Activated naive CD8-positive, alpha-beta T cell (primary cell): ENCODE results near the gene BBS9.

Source experiments
- H3K27ac Mint-ChIP-seq: one replicate; pipeline ENCODE4 v1.8.0; 2021; ENCODE audit warnings: mixed read lengths
- H3K27me3 Mint-ChIP-seq: one replicate; pipeline ENCODE4 v1.8.0; 2021; ENCODE audit warnings: mixed read lengths
- H3K36me3 Mint-ChIP-seq: one replicate; pipeline ENCODE4 v1.8.0; 2021; ENCODE audit warnings: mixed read lengths
- H3K4me1 Mint-ChIP-seq: one replicate; pipeline ENCODE4 v1.8.0; 2021; ENCODE audit warnings: low read depth, mixed read lengths
- H3K4me3 Mint-ChIP-seq: one replicate; pipeline ENCODE4 v1.8.0; 2021; ENCODE audit warnings: mild to moderate bottlenecking, mixed read lengths
- H3K9me3 Mint-ChIP-seq: one replicate; pipeline ENCODE4 v1.8.0; 2021; ENCODE audit warnings: low read depth, mixed read lengths

The BBS9 gene

DNA sequence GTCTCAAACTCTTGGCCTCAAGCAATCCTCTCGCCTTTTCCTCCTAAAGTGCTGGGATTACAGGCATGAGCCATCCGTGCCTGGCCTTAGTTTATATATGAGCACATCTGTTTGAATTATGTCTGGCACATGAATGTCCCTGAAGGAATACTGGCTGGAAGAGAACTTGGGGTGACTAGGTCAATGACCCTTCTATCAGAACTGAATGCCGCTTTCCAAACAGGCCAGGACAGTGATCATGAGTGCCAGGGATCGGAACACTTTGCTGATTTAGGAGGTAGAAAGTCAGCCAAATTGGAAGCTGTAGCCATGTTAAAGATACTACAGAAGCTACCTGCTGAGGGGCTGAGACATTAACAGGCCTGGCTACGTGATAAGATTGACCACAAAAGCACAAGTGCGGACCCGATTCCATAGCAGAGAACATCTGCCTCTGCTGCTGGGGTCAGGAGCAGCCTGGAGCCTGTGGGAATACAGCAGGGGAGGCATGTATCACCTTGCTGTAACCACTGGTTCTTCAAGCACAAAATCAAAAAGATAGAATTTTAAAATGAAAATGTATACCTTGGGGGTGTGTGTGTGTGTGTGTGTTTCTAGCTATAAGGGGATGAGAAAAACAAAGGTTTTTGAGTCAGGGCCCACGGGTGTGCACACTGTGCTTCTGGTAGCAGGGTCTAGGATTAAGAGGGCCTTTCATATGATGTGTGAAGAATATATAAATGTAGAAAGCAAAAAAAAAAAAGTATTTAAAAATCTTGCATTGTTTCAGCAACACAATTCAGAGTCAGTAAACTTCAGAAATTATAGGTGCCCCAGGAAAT is 293.7 kb downstream of the BBS9 start:
- no peak overlapping the region for H3K4me3 Mint-ChIP-seq
- no peaks in the 10 kb centered on the region for H3K27me3 Mint-ChIP-seq
- H3K9me3 Mint-ChIP-seq = no peaks in the 10 kb centered on the region
- no peaks in the 10 kb centered on the region for H3K36me3 Mint-ChIP-seq
- no peak overlapping the region for H3K27ac Mint-ChIP-seq
- H3K4me1 Mint-ChIP-seq = no peaks in the 10 kb centered on the region

GRCh38 chr7:33423646-33424020 is 294.3 kb downstream of the BBS9 start:
- Mint-ChIP-seq H3K4me3 (no peak overlapping the region), H3K27me3 (no peaks in the 10 kb centered on the region), H3K4me1 (no peaks in the 10 kb centered on the region), H3K27ac (no peak overlapping the region), H3K9me3 (no peaks in the 10 kb centered on the region), H3K36me3 (no peaks in the 10 kb centered on the region)

DNA sequence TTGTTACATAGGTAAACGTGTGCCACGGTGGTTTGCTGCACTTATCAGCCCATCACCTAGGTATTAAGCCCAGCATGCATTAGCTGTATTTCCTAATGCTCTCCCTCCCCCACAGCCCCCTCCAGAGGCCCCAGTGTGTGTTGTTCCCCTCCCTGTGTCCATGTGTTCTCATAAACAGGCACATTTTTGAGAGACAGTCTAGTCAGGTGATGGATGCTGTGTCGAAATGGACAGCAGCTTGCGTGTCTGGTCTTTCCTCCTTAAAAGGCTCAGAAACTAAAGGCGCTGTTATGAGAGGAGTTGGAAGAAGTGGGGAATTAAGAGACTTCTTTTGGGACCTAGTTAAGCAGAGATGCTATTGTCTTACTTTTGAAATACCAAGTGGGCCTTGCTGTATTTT is 296.0 kb downstream of the BBS9 start:
- H3K27ac Mint-ChIP-seq = no peak overlapping the region
- no peaks in the 10 kb centered on the region for H3K27me3 Mint-ChIP-seq

GRCh38 chr7:33425929-33426678 is 296.7 kb downstream of the BBS9 start:
- Mint-ChIP-seq H3K9me3 (no peaks in the 10 kb centered on the region), H3K27ac (no peak overlapping the region), H3K36me3 (no peaks in the 10 kb centered on the region), H3K27me3 (no peaks in the 10 kb centered on the region), H3K4me1 (no peaks in the 10 kb centered on the region), H3K4me3 (no peak overlapping the region)

More for the DNA sequence above, 296.0 kb downstream of the BBS9 start:
- no peaks in the 10 kb centered on the region for H3K9me3 Mint-ChIP-seq
- no peaks in the 10 kb centered on the region for H3K36me3 Mint-ChIP-seq
- no peak overlapping the region for H3K4me3 Mint-ChIP-seq
- H3K4me1 Mint-ChIP-seq = no peaks in the 10 kb centered on the region

GRCh38 chr7:33428415-33428814 is 299.1 kb downstream of the BBS9 start:
- Mint-ChIP-seq H3K4me1 (no peaks in the 10 kb centered on the region), H3K27me3 (no peaks in the 10 kb centered on the region), H3K9me3 (no peaks in the 10 kb centered on the region), H3K27ac (no peak overlapping the region), H3K4me3 (no peak overlapping the region), H3K36me3 (peaks cover 5% of the 10 kb centered on the region)

DNA sequence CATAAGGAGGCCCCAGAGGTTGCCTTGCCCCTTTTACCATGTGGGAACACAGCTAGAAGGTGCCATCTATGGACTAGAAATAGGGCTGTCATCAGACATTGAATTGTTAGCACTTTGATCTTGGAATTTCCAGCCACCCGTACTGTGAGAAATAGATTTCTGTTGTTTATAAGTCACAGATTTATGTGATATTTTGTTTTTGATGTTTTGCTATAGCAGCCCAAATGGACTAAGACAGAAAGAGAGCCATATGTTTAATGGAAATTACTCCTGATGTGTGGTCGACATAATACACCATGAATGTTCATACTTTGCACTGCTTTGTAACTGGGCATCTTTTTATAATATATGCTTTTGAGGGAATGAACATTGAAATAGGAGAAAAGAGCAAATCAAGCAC is 302.2 kb downstream of the BBS9 start:
- no peaks in the 10 kb centered on the region for H3K27me3 Mint-ChIP-seq
- peaks cover 13% of the 10 kb centered on the region for H3K36me3 Mint-ChIP-seq
- H3K4me1 Mint-ChIP-seq = no peaks in the 10 kb centered on the region
- no peaks in the 10 kb centered on the region for H3K9me3 Mint-ChIP-seq
- H3K27ac Mint-ChIP-seq = no peak overlapping the region
- no peak overlapping the region for H3K4me3 Mint-ChIP-seq

GRCh38 chr7:33432821-33433220 is 303.5 kb downstream of the BBS9 start:
- no peaks in the 10 kb centered on the region for H3K27me3 Mint-ChIP-seq

GRCh38 chr7:33433357-33433756 is 304.0 kb downstream of the BBS9 start:
- Mint-ChIP-seq H3K4me3 (no peak overlapping the region), H3K4me1 (no peaks in the 10 kb centered on the region), H3K27ac (no peak overlapping the region), H3K9me3 (no peaks in the 10 kb centered on the region), H3K36me3 (peaks cover 19% of the 10 kb centered on the region), H3K27me3 (no peaks in the 10 kb centered on the region)

More at GRCh38 chr7:33432821-33433220, 303.5 kb downstream of the BBS9 start:
- Mint-ChIP-seq H3K27ac (no peak overlapping the region), H3K4me3 (no peak overlapping the region), H3K9me3 (no peaks in the 10 kb centered on the region), H3K36me3 (peaks cover 19% of the 10 kb centered on the region), H3K4me1 (no peaks in the 10 kb centered on the region)

- no peaks in the 10 kb centered on the region for H3K36me3 Mint-ChIP-seq
- H3K27ac Mint-ChIP-seq = no peak overlapping the region
- H3K4me1 Mint-ChIP-seq = peaks cover 17% of the 10 kb centered on the region
- H3K9me3 Mint-ChIP-seq = no peaks in the 10 kb centered on the region
- no peak overlapping the region for H3K4me3 Mint-ChIP-seq
- no peaks in the 10 kb centered on the region for H3K27me3 Mint-ChIP-seq
Measured at GRCh38 chr7:33444511-33444910, 315.1 kb downstream of the BBS9 start.

- Mint-ChIP-seq H3K9me3 (peaks cover 4% of the 10 kb centered on the region), H3K36me3 (peaks cover 11% of the 10 kb centered on the region), H3K4me1 (peaks cover 20% of the 10 kb centered on the region), H3K27me3 (no peaks in the 10 kb centered on the region), H3K27ac (no peak overlapping the region), H3K4me3 (no peak overlapping the region)
Measured at GRCh38 chr7:33446551-33446950, 317.2 kb downstream of the BBS9 start.

DNA sequence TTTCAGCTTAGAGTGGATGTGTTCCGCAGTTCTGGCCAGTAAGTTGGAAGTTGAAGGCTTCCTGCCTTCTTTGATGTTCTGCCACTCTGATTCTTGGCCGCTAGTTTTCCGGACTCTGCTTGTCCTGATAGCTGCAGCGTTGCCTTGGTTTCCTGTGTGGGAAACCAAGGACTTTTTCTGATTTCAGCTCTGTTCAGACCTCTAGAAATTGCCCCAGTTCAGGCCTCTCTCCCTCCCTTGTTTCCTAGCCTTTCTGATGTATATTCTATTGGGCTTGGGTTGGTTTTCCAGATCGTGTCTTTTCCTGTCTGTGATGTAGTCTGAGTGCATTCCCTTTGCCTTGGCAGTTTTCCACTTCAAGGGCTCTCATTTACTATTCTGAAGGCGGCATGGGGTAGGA is 318.7 kb downstream of the BBS9 start:
- Mint-ChIP-seq H3K27ac (no peak overlapping the region), H3K27me3 (no peaks in the 10 kb centered on the region), H3K9me3 (peaks cover 4% of the 10 kb centered on the region)

DNA sequence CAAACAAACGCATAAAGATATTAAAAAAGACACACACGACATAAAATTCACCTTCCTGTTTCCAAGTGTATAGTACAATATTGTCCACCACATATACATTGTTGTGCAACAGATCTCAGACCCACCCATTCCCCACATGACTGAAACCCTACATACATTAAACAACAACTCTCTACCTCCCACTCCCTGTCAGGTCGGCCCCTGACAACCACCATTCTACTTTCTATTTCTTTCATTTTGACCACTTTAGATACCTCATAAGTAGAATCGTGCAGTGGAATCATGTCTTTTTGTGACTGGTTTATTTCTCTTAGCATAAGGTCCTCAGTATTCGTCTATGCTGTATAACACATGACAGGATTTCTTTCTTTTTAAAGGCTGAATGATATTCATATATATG is 320.5 kb downstream of the BBS9 start:
- H3K36me3 Mint-ChIP-seq = peaks cover 17% of the 10 kb centered on the region
- H3K9me3 Mint-ChIP-seq = peaks cover 4% of the 10 kb centered on the region
- no peak overlapping the region for H3K4me3 Mint-ChIP-seq
- H3K27me3 Mint-ChIP-seq = no peaks in the 10 kb centered on the region
- H3K4me1 Mint-ChIP-seq = peaks cover 20% of the 10 kb centered on the region
- H3K27ac Mint-ChIP-seq = no peak overlapping the region

More for the DNA sequence above, 318.7 kb downstream of the BBS9 start:
- no peak overlapping the region for H3K4me3 Mint-ChIP-seq
- peaks cover 20% of the 10 kb centered on the region for H3K4me1 Mint-ChIP-seq
- H3K36me3 Mint-ChIP-seq = peaks cover 16% of the 10 kb centered on the region

GRCh38 chr7:33452805-33453502 is 323.6 kb downstream of the BBS9 start:
- Mint-ChIP-seq H3K9me3 (peaks cover 4% of the 10 kb centered on the region), H3K36me3 (peaks cover 21% of the 10 kb centered on the region), H3K27ac (no peak overlapping the region), H3K4me3 (no peak overlapping the region), H3K4me1 (peaks cover 14% of the 10 kb centered on the region), H3K27me3 (no peaks in the 10 kb centered on the region)

DNA sequence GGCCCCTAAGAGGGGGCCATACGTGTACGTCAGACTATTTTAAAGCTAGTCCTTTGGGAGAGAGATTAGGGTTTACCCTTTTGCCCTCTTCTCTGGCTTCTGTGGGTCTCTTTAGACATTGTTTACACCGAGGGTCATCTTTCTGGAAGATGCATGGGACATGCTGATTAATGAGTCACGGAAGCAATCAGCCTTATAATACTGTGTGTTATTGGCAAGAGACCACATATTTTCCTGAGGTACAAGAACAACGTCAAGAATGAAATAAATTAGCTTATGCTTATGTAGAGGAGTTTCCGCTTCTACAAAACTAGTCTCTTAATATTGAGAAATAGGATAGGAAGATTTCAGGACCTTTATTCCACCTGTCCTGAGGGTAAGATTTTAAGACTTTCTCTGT is 327.7 kb downstream of the BBS9 start:
- Mint-ChIP-seq H3K9me3 (no peaks in the 10 kb centered on the region), H3K27me3 (no peaks in the 10 kb centered on the region), H3K4me1 (no peaks in the 10 kb centered on the region), H3K36me3 (peaks cover 14% of the 10 kb centered on the region), H3K4me3 (no peak overlapping the region), H3K27ac (no peak overlapping the region)

- H3K36me3 Mint-ChIP-seq = peaks cover 9% of the 10 kb centered on the region
- no peaks in the 10 kb centered on the region for H3K9me3 Mint-ChIP-seq
- H3K27ac Mint-ChIP-seq = no peak overlapping the region
- no peaks in the 10 kb centered on the region for H3K4me1 Mint-ChIP-seq
- no peaks in the 10 kb centered on the region for H3K27me3 Mint-ChIP-seq
- no peak overlapping the region for H3K4me3 Mint-ChIP-seq
Measured at GRCh38 chr7:33458581-33458980, 329.2 kb downstream of the BBS9 start.
